ENCODE results near the gene KIF26B.

GRCh38 chr1:245721488-245721887, 566.7 kb downstream of the KIF26B start:
- TF ChIP-seq CTCF (IDR thresholded peaks at IDR 0.05; ENCODE audit: borderline replicate concordance, extremely low read depth, low read length, poor library complexity, severe bottlenecking) = no peak
- no peak for TF ChIP-seq EZH2 (IDR thresholded peaks at IDR 0.05; ENCODE audit: borderline replicate concordance, low read depth, low read length, severe bottlenecking)

Measured in DND-41 (cell line).